ENCODE measurements around the gene SORL1. TPM values are rescaled to one million over a fixed set of nuclear protein-coding genes. Genes with fewer than 3 reads are reported as not detected.

SORL1 gene
- total RNA-seq, 1 donor from 2014 or later: 10.5 TPM

GRCh38 chr11:121659811-121660210 is 207.7 kb downstream of the SORL1 start:
- TF ChIP-seq CTCF (IDR thresholded peaks at IDR 0.05): no peak
- Histone ChIP-seq H3K27ac (no peak overlapping the region), H3K36me3 (no peaks in the 10 kb centered on the region), H3K4me1 (peaks cover 4 to 8% of the 10 kb centered on the region in 2 donors), H3K27me3 (no peaks in the 10 kb centered on the region), H3K4me3 (no peak overlapping the region), H3K9me3 (no peaks in the 10 kb centered on the region)
- intact Hi-C loops (cut with DNase I): loop anchor here (5.0 to 10.0 kb wide), 6 partner anchors 142 to 705 kb away; no protein-coding TSS in a partner anchor
- DNase-seq (ENCODE audit: low spot score in 2 of 2): no peak

GRCh38 chr11:121661880-121662486 is 209.9 kb downstream of the SORL1 start:
- no peaks in the 10 kb centered on the region for H3K36me3 ChIP-seq
- no peak for DNase-seq (ENCODE audit: low spot score in 2 of 2)
- H3K27ac ChIP-seq: no peak overlapping the region
- H3K27me3 ChIP-seq: no peaks in the 10 kb centered on the region
- peaks cover 0 to under 1% of the 10 kb centered on the region in 2 donors for H3K4me1 ChIP-seq
- H3K4me3 ChIP-seq: no peak overlapping the region
- no peak for TF ChIP-seq CTCF (IDR thresholded peaks at IDR 0.05)
- H3K9me3 ChIP-seq: no peaks in the 10 kb centered on the region
- intact Hi-C loops (cut with DNase I): no loop called here

- no peak for TF ChIP-seq CTCF (IDR thresholded peaks at IDR 0.05)
- intact Hi-C loops (cut with DNase I): no loop called here
- no peak for DNase-seq (ENCODE audit: low spot score in 2 of 2)
- Histone ChIP-seq H3K36me3 (no peaks in the 10 kb centered on the region), H3K27me3 (no peaks in the 10 kb centered on the region), H3K9me3 (no peaks in the 10 kb centered on the region), H3K4me3 (no peak overlapping the region), H3K4me1 (no peaks in the 10 kb centered on the region), H3K27ac (no peak overlapping the region)
These were observed 212.0 kb downstream of the SORL1 start for GRCh38 chr11:121664144-121664543.

- H3K4me1 ChIP-seq: peaks cover 0 to 3% of the 10 kb centered on the region in 2 donors
- no peaks in the 10 kb centered on the region for H3K36me3 ChIP-seq
- intact Hi-C loops (cut with DNase I): no loop called here
- H3K27ac ChIP-seq: no peak overlapping the region
- H3K27me3 ChIP-seq: no peaks in the 10 kb centered on the region
- TF ChIP-seq CTCF (IDR thresholded peaks at IDR 0.05): no peak
- no peak for DNase-seq (ENCODE audit: low spot score in 2 of 2)
- H3K4me3 ChIP-seq: no peak overlapping the region
- no peaks in the 10 kb centered on the region for H3K9me3 ChIP-seq
These were observed 213.2 kb downstream of the SORL1 start for GRCh38 chr11:121665206-121665838.

GRCh38 chr11:121667836-121668235 is 215.7 kb downstream of the SORL1 start:
- Histone ChIP-seq H3K27me3 (no peaks in the 10 kb centered on the region), H3K4me3 (no peak overlapping the region), H3K36me3 (no peaks in the 10 kb centered on the region), H3K9me3 (no peaks in the 10 kb centered on the region), H3K4me1 (peaks cover 11 to 17% of the 10 kb centered on the region in 2 donors), H3K27ac (no peak overlapping the region)
- TF ChIP-seq CTCF (IDR thresholded peaks at IDR 0.05): no peak
- no peak for DNase-seq (ENCODE audit: low spot score in 2 of 2)
- intact Hi-C loops (cut with DNase I): no loop called here

Data from ascending aorta (tissue), 2 donors.